SK-N-MC (cell line): ENCODE data around the gene B4GALNT4.
A peak's percentile ranks its signal among the peaks of the same experiment; 100 is the strongest.
"Not testable (repeated sequence)": the region's sequence is repeated elsewhere in the genome, so short reads cannot be mapped to it uniquely, and the experiment has no call there.

Source experiments
- DNase-seq: peaks from one replicate; pipeline ENCODE4 v3.0.0-alpha.2; 2011; ENCODE audit warnings: low read depth, low spot score
- H3K27ac ChIP-seq: fragments of 200-600 bp; sonication (generic); 2 replicates; pipeline ENCODE4 v1.5.1; 2016; ENCODE audit warnings: mixed run types
- H3K36me3 ChIP-seq: fragments of 200-600 bp; sonication (generic); 2 replicates; pipeline ENCODE4 v1.6.1; 2017; ENCODE audit warnings: antibody characterized with exemption, low read length, mixed read lengths; ENCODE audit not compliant: insufficient read depth
- H3K4me3 ChIP-seq: fragments of 200-600 bp; sonication (generic); 2 replicates; pipeline ENCODE4 v1.5.1; 2016
- H3K9ac ChIP-seq: fragments of 200-600 bp; sonication (generic); 2 replicates; pipeline ENCODE4 v1.8.0; 2017; ENCODE audit warnings: mixed run types, mixed read lengths; ENCODE audit not compliant: insufficient read length
- H3K9me3 ChIP-seq: fragments of 200-600 bp; sonication (generic); 2 replicates; pipeline ENCODE4 v1.6.1; 2017; ENCODE audit warnings: low read depth, mild to moderate bottlenecking, antibody characterized with exemption, low read length, moderate library complexity, mixed read lengths
- EZH2 ChIP-seq: fragments of 200-600 bp; sonication (generic); IDR thresholded peaks from one replicate; pipeline ENCODE4 v1.6.1; 2017; ENCODE audit warnings: antibody characterized with exemption
- FOXP2 ChIP-seq: optimal IDR thresholded peaks from 2 replicates; pipeline ENCODE3; 2011; ENCODE audit warnings: mild to moderate bottlenecking, moderate library complexity; ENCODE audit not compliant: insufficient read depth; ENCODE audit errors: extremely low read length, control extremely low read depth
- POLR2AphosphoS5 ChIP-seq: IDR thresholded peaks from 2 replicates; pipeline ENCODE4 v1.6.1; 2012; ENCODE audit warnings: mild to moderate bottlenecking, low read depth, low read length, borderline replicate concordance

Gene B4GALNT4

DNA sequence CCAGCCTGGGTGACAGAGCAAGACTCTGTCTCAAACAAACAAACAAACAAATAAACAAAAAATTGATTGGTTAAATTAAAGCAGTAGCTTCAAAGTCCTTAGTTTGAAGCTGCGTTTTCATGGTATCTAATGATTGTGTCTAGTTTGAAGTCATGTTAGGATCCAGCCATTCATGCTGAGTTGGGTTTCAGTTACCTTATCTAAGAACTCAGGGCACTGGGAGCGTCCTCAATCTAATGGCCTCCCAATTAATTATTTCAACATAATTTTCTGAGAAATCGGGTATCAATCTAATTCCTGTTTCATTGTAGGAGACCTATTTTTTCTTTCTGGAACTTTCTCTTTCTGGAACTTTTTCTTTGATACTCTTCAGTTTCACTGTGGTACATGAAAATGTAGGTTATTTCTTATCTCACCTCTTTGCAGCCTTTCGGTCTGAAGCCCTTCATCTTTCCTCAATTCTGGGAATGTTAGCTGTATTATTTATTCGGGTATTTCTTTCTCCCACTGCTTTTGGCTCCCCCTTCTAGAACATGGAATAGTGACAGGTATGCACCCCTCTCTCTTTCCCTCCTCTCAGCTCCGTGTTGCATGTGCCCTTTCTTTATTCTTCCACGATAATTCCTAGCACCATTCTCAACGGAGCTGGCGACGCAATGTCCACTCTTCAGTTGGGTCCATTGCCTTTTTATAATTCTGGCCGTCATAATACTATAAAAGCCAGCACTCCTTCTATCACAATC lies 24.3 kb upstream of the B4GALNT4 start:
- TF ChIP-seq EZH2 = no peak
- TF ChIP-seq POLR2AphosphoS5 = no peak
- no peak for TF ChIP-seq FOXP2
- Histone ChIP-seq H3K36me3 (no peaks in the 10 kb centered on the region), H3K4me3 (no peak overlapping the region), H3K27ac (0 out of 2 replicates have a peak overlapping the region, but pooled peaks have one; percentile 31), H3K9ac (no peak overlapping the region), H3K9me3 (no peaks in the 10 kb centered on the region)
- no peak for DNase-seq

DNA sequence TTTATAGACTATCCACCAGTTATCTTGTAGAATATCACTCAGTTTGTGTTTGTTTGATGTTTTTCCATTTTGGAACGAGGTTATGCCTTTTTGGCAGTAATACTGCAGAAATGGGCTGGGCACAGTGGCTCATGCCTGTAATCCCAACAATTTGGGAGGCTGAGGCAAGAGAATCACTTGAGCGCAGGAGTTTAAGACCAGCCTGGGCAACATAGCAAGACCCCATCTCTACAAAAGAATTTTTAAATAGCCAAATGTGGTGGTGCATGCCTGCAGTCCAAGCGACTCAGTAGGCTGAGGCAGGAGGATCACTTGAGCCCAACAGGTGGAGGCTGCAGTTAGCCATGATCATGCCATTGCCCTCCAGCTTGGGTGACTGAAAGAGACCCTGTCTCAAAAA lies 22.8 kb upstream of the B4GALNT4 start:
- Histone ChIP-seq H3K9ac (no peak overlapping the region), H3K36me3 (no peaks in the 10 kb centered on the region), H3K4me3 (no peak overlapping the region), H3K27ac (no peak overlapping the region), H3K9me3 (no peaks in the 10 kb centered on the region)
- no peak for TF ChIP-seq FOXP2
- no peak for TF ChIP-seq POLR2AphosphoS5
- TF ChIP-seq EZH2 = no peak
- no peak for DNase-seq

DNA sequence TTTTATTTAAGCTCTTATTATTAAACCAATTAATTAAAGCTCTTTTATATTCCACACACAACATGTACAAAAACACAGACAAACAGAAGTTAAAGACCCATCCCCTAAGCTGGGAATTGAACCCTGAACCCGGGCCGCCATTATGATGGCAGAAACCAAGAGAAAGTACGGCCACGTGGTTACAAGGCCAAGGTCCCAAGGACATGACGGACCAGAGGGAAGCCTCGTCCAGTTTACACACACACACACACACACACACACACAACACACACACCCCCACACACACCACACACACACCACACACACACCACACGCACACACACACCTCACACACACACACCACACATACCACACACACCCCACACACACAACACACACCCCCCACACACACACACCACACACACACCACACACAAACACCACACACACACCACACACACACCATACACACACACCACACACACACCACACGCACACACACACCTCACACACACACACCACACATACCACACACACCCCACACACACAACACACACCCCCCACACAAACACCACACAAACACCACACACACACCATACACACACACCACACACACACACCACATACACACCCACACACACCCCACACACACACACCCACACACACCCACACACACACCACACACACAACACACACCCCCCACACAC lies 19.9 kb upstream of the B4GALNT4 start:
- not testable (repeated sequence) for H3K9me3 ChIP-seq, H3K36me3 ChIP-seq, H3K4me3 ChIP-seq, H3K9ac ChIP-seq, H3K27ac ChIP-seq, DNase-seq

DNA sequence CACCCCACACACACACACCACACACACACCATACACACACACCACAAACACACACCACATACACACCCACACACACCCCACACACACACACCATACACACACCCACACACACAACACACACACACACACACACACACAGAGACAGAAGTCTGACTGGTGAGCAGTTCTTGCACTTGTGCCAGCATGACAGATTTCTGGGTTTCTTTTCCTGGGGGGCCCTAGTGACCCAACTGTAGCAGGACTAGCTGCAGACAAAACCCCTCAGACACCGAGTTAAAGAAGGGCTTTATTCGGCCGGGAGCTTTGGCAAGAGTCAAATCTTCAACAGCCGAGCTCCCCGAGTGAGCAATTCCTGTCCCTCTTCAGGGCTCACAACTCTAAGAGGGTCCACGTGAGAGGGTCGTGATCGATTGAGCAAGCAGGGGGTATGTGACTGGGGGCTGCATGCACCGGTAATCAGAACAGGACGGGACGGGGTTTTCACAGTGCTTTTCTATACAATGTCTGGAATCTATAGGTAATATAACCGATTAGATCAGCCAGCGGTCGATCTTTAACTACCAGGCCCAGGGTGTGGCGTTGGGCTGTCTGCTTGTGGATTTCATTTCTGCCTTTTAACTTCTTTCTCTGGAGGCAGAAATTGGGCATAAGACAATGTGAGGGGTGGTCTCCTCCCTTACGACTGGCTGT lies 19.1 kb upstream of the B4GALNT4 start:
- not testable (repeated sequence) for H3K4me3 ChIP-seq, H3K9ac ChIP-seq, H3K9me3 ChIP-seq, H3K36me3 ChIP-seq, DNase-seq
- 0 out of 2 replicates have a peak overlapping the region, but pooled peaks have one; percentile 50 for H3K27ac ChIP-seq

DNA sequence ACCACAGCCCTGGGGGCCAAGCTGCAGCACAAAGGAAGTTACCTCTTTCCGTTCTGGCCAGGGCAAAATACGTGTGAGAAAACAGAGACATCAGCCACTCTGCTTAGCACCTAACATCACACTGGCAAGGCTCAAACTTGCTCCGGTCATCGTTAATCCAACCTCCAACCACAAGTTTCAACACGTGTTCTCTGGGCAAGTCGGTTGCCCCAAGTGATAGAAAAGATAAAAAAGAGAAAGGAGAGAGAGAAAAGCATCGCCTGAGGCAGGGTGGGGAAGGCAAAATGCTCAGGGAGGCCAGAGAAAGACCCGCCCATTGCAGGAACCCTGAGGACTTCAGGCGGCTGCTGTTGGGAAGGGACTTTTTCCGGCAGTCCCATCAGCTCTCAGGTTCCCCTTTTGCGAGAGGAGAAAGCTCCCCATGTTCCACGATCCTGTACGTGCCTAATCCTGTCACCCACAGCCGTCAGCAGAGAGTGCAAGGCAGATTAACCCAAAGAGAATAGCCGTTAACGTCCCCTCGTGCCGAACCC lies 18.5 kb upstream of the B4GALNT4 start:
- peak overlapping the region; percentile 64 for H3K27ac ChIP-seq
- no peak for DNase-seq

DNA sequence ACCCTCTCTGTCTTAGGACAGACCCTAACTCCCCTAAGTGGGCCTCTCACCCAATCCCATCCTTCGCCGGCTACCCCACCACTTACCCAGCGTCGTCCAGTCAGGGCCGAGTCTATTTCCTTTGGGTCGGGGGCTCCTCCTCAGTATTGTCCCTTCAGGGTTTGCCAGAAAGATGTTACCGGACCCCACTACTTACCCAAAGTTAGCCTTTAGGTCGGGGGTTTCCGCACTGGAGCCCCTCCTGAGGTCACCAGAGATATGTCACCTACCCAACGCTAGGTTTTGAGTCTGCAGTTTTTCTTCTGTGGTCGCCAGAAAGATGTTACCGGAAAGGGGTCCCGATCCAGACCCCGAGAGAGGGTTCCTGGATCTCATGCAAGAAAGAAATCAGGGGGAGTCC lies 17.9 kb upstream of the B4GALNT4 start:
- Histone ChIP-seq H3K9me3 (no peaks in the 10 kb centered on the region), H3K9ac (no peak overlapping the region), H3K27ac (no peak overlapping the region), H3K36me3 (no peaks in the 10 kb centered on the region), H3K4me3 (no peak overlapping the region)
- TF ChIP-seq FOXP2 = no peak
- no peak for TF ChIP-seq EZH2
- no peak for TF ChIP-seq POLR2AphosphoS5
- DNase-seq = no peak

More for the DNA sequence above, 18.5 kb upstream of the B4GALNT4 start:
- TF ChIP-seq POLR2AphosphoS5 (no peak), EZH2 (no peak), FOXP2 (no peak)
- Histone ChIP-seq H3K36me3 (no peaks in the 10 kb centered on the region), H3K9ac (peak overlapping the region; percentile 45), H3K4me3 (no peak overlapping the region), H3K9me3 (no peaks in the 10 kb centered on the region)

DNA sequence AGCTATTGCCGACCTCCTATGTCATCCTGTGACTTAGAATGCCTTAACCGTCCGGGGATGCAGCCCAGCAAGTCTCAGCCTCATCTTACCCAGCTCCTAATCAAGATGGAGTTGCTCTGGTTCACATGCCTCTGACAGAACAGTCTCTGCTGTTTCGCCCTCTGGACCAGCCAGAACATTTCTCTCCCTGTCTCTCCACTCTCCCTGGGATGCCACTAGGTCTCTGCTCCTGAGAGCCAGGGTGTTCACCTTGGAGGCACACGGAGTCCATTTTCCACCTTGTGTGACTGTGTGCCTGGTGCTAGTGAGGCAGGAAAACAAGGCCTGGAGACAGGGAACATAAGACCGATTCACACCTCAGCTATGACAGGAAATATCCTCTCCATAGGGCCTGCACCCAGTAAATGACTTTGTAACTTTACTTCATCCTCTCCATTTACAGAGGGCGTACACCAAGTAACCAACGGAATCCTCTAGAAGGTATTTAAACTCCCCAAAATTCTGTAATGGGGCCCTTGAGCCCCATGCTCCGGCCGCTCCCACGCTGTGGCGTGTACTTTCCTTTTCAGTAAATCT lies 16.8 kb upstream of the B4GALNT4 start:
- TF ChIP-seq FOXP2 (no peak), EZH2 (no peak)
- no peak for DNase-seq
- H3K36me3 ChIP-seq = no peaks in the 10 kb centered on the region
- no peak overlapping the region for H3K9ac ChIP-seq
- H3K27ac ChIP-seq = peak overlapping the region; percentile 83
- no peaks in the 10 kb centered on the region for H3K9me3 ChIP-seq
- H3K4me3 ChIP-seq = no peak overlapping the region

DNA sequence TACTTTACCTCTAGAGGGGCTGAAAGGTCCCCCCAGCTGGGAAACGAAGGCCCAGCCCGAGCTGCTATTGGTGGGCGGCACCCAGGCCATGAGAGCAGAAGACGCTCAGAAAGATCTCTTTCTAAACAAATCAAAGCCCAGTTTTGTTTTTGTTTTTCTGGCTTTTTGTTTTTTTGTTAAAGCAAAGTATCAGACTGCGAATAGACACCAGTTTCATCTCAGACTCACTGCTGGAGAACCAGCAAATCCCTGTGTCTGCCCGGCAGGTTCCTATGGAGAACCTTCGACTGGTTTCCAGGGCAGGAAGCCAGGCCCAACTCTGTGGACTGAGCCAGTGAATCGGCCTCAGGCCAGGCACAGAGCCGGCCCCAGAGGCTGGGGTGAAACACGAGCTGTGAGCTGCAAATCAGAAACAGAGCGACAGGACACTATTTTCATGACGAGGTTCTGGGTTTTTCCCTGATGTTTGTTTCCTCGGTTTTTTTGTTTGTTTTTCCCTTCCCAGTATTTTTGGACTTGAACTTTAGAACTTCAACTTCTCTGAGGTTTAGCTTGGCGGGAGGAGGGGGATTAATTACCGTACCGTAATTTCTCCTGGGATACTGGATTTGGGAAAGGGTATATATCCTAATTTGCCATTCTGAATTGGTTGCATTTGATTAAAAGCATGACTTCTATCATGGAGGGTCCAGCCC lies 16.0 kb upstream of the B4GALNT4 start:
- Histone ChIP-seq H3K27ac (peak overlapping the region; percentile 83), H3K9ac (peak overlapping the region; percentile 50), H3K9me3 (no peaks in the 10 kb centered on the region), H3K36me3 (no peaks in the 10 kb centered on the region), H3K4me3 (no peak overlapping the region)
- TF ChIP-seq POLR2AphosphoS5 = no peak
- TF ChIP-seq EZH2 = no peak
- no peak for TF ChIP-seq FOXP2
- no peak for DNase-seq
